ENCODE results near the gene PIK3R5.

DNA sequence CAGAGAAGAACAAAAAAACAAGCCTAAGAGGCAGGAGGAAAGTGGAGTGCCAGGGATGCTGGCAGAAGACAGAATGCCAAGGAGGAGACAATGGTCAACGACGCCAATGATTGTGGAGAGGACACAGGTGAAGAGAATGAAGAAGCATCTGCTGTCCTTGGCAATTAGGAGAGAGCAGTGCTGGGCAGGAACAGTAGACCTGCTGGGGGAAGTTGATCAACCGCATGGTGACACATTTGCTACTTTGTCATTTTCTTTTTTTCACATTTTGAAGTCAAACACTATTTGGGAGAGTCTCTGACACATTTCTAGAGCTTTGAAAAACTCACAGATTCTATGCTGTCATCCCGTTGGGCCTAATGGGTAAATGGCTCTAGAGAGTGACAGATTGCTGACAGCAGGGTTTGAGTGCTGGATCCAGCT is 97.0 kb downstream of the PIK3R5 start:
- TF ChIP-seq, protein P1, sequence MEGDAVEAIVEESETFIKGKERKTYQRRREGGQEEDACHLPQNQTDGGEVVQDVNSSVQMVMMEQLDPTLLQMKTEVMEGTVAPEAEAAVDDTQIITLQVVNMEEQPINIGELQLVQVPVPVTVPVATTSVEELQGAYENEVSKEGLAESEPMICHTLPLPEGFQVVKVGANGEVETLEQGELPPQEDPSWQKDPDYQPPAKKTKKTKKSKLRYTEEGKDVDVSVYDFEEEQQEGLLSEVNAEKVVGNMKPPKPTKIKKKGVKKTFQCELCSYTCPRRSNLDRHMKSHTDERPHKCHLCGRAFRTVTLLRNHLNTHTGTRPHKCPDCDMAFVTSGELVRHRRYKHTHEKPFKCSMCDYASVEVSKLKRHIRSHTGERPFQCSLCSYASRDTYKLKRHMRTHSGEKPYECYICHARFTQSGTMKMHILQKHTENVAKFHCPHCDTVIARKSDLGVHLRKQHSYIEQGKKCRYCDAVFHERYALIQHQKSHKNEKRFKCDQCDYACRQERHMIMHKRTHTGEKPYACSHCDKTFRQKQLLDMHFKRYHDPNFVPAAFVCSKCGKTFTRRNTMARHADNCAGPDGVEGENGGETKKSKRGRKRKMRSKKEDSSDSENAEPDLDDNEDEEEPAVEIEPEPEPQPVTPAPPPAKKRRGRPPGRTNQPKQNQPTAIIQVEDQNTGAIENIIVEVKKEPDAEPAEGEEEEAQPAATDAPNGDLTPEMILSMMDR (IDR thresholded peaks at IDR 0.05 in 4 of 5, conservative IDR thresholded peaks at IDR 0.05 in 1 of 5), result no peak
- TF ChIP-seq POLR2A (IDR thresholded peaks at IDR 0.05), result no peak
